ENCODE data around the gene CTCF. TPM values are rescaled to one million over a fixed set of nuclear protein-coding genes. Genes with fewer than 3 reads are reported as not detected.
A peak's percentile ranks its signal among the peaks of the same experiment; 100 is the strongest.

Gene CTCF
- total RNA-seq, 1 donor from 2014 or later: 43.2 TPM

- intact Hi-C loops (cut with DNase I): no loop called here
- Histone ChIP-seq H3K4me1 (peaks cover 16% of the 10 kb centered on the region), H3K4me3 (no peak overlapping the region), H3K27ac (no peak overlapping the region), H3K9me3 (no peaks in the 10 kb centered on the region), H3K36me3 (no peaks in the 10 kb centered on the region), H3K27me3 (no peaks in the 10 kb centered on the region)
- no peak for TF ChIP-seq POLR2A (IDR thresholded peaks at IDR 0.05)
- TF ChIP-seq POLR2AphosphoS5 (IDR thresholded peaks at IDR 0.05; ENCODE audit: insufficient read depth in 1 of 2, low read depth in 1 of 2): no peak
- no peak for TF ChIP-seq CTCF (IDR thresholded peaks at IDR 0.05)
- no peak for DNase-seq (ENCODE audit: extremely low spot score in 2 of 2)
These were observed 44.5 kb upstream of the CTCF start for GRCh38 chr16:67517661-67518423.

DNA sequence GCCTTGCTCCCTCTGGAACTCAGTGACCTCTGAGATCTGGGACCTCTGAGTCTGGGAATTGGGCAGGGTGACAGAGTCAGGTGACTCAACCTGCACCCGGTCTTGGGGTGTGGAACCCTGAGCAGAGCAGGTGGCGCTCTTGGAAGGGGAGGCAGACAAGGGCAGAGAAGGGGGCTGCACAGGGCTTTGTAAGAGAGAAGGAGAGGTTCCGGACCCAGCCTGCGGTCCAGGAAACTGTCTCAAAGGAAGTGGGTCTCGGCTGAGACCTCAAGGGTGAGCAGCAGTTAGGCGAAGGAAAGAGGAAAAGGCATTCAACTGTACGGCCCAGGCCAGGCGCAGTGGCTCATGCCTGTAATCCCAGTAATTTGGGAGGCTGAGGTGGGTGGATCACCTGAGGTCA is 43.6 kb upstream of the CTCF start:
- no peak overlapping the region for H3K27ac ChIP-seq
- intact Hi-C loops (cut with DNase I): no loop called here

GRCh38 chr16:67519242-67519641 is 43.1 kb upstream of the CTCF start:
- Histone ChIP-seq H3K36me3 (no peaks in the 10 kb centered on the region), H3K4me1 (peaks cover 14% of the 10 kb centered on the region), H3K4me3 (no peak overlapping the region), H3K27me3 (no peaks in the 10 kb centered on the region), H3K27ac (no peak overlapping the region), H3K9me3 (no peaks in the 10 kb centered on the region)
- TF ChIP-seq POLR2A (IDR thresholded peaks at IDR 0.05): no peak
- TF ChIP-seq POLR2AphosphoS5 (IDR thresholded peaks at IDR 0.05; ENCODE audit: insufficient read depth in 1 of 2, low read depth in 1 of 2): no peak
- TF ChIP-seq CTCF (IDR thresholded peaks at IDR 0.05): no peak
- no peak for DNase-seq (ENCODE audit: extremely low spot score in 2 of 2)
- intact Hi-C loops (cut with DNase I): no loop called here

More for the DNA sequence above, 43.6 kb upstream of the CTCF start:
- DNase-seq (ENCODE audit: extremely low spot score in 2 of 2): no peak
- Histone ChIP-seq H3K4me3 (no peak overlapping the region), H3K9me3 (no peaks in the 10 kb centered on the region), H3K27me3 (no peaks in the 10 kb centered on the region), H3K4me1 (peaks cover 16% of the 10 kb centered on the region), H3K36me3 (no peaks in the 10 kb centered on the region)
- TF ChIP-seq POLR2AphosphoS5 (IDR thresholded peaks at IDR 0.05; ENCODE audit: insufficient read depth in 1 of 2, low read depth in 1 of 2): no peak
- TF ChIP-seq POLR2A (IDR thresholded peaks at IDR 0.05): no peak
- no peak for TF ChIP-seq CTCF (IDR thresholded peaks at IDR 0.05)

GRCh38 chr16:67521095-67521804 is 41.1 kb upstream of the CTCF start:
- H3K27me3 ChIP-seq: no peaks in the 10 kb centered on the region
- intact Hi-C loops (cut with DNase I): loop anchor here (2.0 kb wide), 1 partner anchor 148 kb away; no protein-coding TSS in a partner anchor

More at GRCh38 chr16:67521095-67521804, 41.1 kb upstream of the CTCF start:
- TF ChIP-seq POLR2AphosphoS5 (IDR thresholded peaks at IDR 0.05; ENCODE audit: insufficient read depth in 1 of 2, low read depth in 1 of 2) (peak; percentile 79 to 85), CTCF (IDR thresholded peaks at IDR 0.05) (peak; percentile 79 to 96 (median 86)), POLR2A (IDR thresholded peaks at IDR 0.05) (no peak)
- peak in 1 of 2 donors; percentile 94 for DNase-seq (ENCODE audit: extremely low spot score in 2 of 2)
- Histone ChIP-seq H3K4me1 (peaks cover 8% of the 10 kb centered on the region), H3K9me3 (no peaks in the 10 kb centered on the region), H3K36me3 (no peaks in the 10 kb centered on the region), H3K27ac (peak overlapping the region; percentile 98), H3K4me3 (peak overlapping the region; percentile 45 to 55)
